Breast epithelium (tissue), 4 donors: ENCODE data around the gene TENM4. TPM values are rescaled to one million over a fixed set of nuclear protein-coding genes. Genes with fewer than 3 reads are reported as not detected.

Experiments
- DNase-seq, 2 donors: peaks; one replicate each; pipeline ENCODE4 v3.0.0-alpha.2; 2019; ENCODE audit warnings: low spot score in 2 of 2
- H3K27ac ChIP-seq, 2 donors: fragments of 200-600 bp; sonication (generic) in 1 of 2; one replicate each; pipeline ENCODE4 v1.5.1; 2016 to 2019; ENCODE audit warnings: mild to moderate bottlenecking in 1 of 2
- H3K27me3 ChIP-seq, 2 donors: fragments of 200-600 bp; sonication (generic) in 1 of 2; one replicate each; pipeline versions ENCODE4 v1.5.1 to v1.6.0; 2017 to 2019; ENCODE audit warnings: control low read depth in 1 of 2, mild to moderate bottlenecking in 1 of 2
- H3K36me3 ChIP-seq: fragments of 200-600 bp; one replicate; pipeline ENCODE4 v1.5.1; 2019
- H3K4me1 ChIP-seq, 2 donors: fragments of 200-600 bp; sonication (generic); one replicate each; pipeline ENCODE4 v1.5.1; 2016 to 2019; ENCODE audit warnings: control low read depth in 1 of 2
- H3K4me3 ChIP-seq, 3 donors: fragments of 200-600 bp; sonication (generic); 1 replicate in 2 of 3; 2 replicates in 1 of 3; pipeline ENCODE4 v1.5.1; 2016 to 2019; ENCODE audit warnings: mild to moderate bottlenecking in 3 of 3, moderate library complexity in 2 of 3
- H3K9me3 ChIP-seq, 2 donors: fragments of 200-600 bp; sonication (generic) in 1 of 2; one replicate each; pipeline ENCODE4 v1.5.1; 2016 to 2019; ENCODE audit warnings: control low read depth in 1 of 2
- POLR2A ChIP-seq: fragments of 450-650 bp; IDR thresholded peaks from one replicate; pipeline ENCODE4 v1.6.1; 2016; ENCODE audit warnings: antibody characterized with exemption, mild to moderate bottlenecking, moderate library complexity
- POLR2AphosphoS5 ChIP-seq, 3 donors: sonication (generic); formaldehyde crosslinking; IDR thresholded peaks; one replicate each; pipeline ENCODE4 v1.6.1; 2017; ENCODE audit warnings: antibody characterized with exemption in 3 of 3
- intact Hi-C: fragments of 100-400 bp; cut with DNase I; formaldehyde crosslinking; loops from one replicate; pipeline ENCODE4 v1.15.1; 2023; ENCODE audit warnings: low total_unique reads
- total RNA-seq, 3 donors: library from RNA; depleted of rRNA; stranded (reverse); fragments of >200 nt; gene quantifications; one replicate each; pipeline ENCODE4 v1.1.0, GENCODE V29; 2016
- TF ChIP-seq, protein P1 (sequence below), 3 donors: fragments of 450-650 bp; IDR thresholded peaks; one replicate each; pipeline ENCODE4 v1.5.1; 2016 to 2017; ENCODE audit warnings: antibody characterized with exemption in 3 of 3, mild to moderate bottlenecking in 3 of 3, moderate library complexity in 3 of 3

Gene TENM4
- total RNA-seq, 3 donors from 2014 or later = 0.29 to 7.9 (median 4.8) TPM

DNA sequence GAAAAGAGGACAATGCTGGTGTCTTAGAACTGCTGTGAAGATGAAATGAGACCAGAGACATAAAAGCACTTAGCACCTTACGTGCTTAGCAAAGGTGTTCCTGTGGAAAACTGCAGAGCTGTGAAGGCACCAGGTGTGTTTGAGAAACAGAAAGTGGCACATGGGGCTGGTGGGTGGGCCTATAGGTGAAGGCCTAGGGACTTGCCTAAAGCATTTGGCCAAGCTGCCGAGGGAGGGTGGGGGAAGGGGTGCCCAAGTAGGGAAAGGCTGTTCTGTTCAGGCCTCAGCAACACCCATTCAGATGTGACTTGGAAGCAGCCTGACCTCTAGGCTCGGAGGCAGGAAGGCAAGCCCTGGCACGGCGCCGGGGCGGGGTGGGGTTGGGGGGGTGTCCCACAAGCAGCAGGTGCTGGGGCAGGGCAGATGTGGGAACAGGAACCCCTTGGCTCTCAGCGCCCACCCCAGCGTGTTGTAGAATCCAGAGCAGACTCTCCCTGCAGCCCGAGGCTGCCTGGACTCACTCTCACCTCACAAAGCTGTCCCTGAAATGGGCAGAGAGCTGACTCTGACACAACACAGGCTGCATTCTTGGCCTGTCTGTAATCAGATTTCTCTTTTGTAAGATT lies 499.5 kb downstream of the TENM4 start:
- Histone ChIP-seq H3K36me3 (no peaks in the 10 kb centered on the region), H3K9me3 (no peaks in the 10 kb centered on the region), H3K27ac (no peak overlapping the region), H3K4me3 (no peak overlapping the region), H3K27me3 (no peaks in the 10 kb centered on the region), H3K4me1 (no peaks in the 10 kb centered on the region)
- intact Hi-C loops = no loop called here
- DNase-seq = no peak
- TF ChIP-seq POLR2AphosphoS5 (IDR thresholded peaks at IDR 0.05) = no peak
- TF ChIP-seq, protein P1, sequence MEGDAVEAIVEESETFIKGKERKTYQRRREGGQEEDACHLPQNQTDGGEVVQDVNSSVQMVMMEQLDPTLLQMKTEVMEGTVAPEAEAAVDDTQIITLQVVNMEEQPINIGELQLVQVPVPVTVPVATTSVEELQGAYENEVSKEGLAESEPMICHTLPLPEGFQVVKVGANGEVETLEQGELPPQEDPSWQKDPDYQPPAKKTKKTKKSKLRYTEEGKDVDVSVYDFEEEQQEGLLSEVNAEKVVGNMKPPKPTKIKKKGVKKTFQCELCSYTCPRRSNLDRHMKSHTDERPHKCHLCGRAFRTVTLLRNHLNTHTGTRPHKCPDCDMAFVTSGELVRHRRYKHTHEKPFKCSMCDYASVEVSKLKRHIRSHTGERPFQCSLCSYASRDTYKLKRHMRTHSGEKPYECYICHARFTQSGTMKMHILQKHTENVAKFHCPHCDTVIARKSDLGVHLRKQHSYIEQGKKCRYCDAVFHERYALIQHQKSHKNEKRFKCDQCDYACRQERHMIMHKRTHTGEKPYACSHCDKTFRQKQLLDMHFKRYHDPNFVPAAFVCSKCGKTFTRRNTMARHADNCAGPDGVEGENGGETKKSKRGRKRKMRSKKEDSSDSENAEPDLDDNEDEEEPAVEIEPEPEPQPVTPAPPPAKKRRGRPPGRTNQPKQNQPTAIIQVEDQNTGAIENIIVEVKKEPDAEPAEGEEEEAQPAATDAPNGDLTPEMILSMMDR (IDR thresholded peaks at IDR 0.05) = no peak
- TF ChIP-seq POLR2A = no peak

- Histone ChIP-seq H3K36me3 (no peaks in the 10 kb centered on the region), H3K9me3 (no peaks in the 10 kb centered on the region), H3K4me3 (no peak overlapping the region), H3K27ac (no peak overlapping the region), H3K4me1 (no peaks in the 10 kb centered on the region), H3K27me3 (no peaks in the 10 kb centered on the region)
- DNase-seq = no peak
- no peak for TF ChIP-seq POLR2A
- TF ChIP-seq, protein P1 (IDR thresholded peaks at IDR 0.05) = no peak
- no peak for TF ChIP-seq POLR2AphosphoS5 (IDR thresholded peaks at IDR 0.05)
- intact Hi-C loops = no loop called here
Measured at GRCh38 chr11:78940500-78941225, 500.2 kb downstream of the TENM4 start.

DNA sequence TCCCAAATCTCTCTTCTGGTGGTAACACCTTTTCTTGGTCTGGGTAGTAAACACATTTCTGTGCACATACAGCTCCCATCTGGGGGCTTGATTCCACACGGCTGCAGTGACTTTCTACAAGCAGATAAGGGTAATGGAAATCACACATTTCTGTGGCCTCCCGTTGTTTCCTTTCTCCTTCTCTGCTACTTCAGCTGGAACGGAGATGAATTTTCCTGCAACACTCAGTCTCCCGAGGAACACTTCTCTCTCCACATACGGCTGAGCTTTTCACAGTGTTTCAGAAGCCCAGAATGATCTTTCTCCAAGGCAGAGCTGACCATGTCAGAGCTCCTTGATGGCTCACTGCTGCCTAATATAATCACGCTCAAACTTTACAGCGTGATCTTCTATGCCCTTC lies 501.9 kb downstream of the TENM4 start:
- DNase-seq = no peak
- TF ChIP-seq, protein P1 (IDR thresholded peaks at IDR 0.05) = no peak
- no peak for TF ChIP-seq POLR2AphosphoS5 (IDR thresholded peaks at IDR 0.05)
- TF ChIP-seq POLR2A = no peak
- intact Hi-C loops = no loop called here
- Histone ChIP-seq H3K36me3 (no peaks in the 10 kb centered on the region), H3K27me3 (no peaks in the 10 kb centered on the region), H3K4me1 (no peaks in the 10 kb centered on the region), H3K4me3 (no peak overlapping the region), H3K27ac (no peak overlapping the region), H3K9me3 (no peaks in the 10 kb centered on the region)

DNA sequence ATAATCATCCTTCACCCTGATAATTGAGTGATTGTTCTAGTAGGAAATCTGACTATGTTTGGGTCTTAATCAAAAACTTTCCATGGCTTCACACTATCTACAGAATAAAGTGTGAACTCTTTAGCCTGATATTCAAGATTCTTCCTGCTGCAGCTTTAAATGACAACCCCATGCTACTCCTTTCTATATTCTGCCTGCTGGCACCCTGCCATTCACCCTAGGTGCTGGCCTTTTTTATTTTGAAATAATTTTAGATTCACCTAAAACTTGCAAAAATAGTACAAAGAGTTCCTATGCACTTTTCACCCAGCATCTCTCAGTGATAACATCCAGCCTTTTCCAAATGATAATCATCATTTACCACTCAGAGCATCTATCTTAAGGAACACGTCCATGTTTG lies 502.8 kb downstream of the TENM4 start:
- Histone ChIP-seq H3K27ac (no peak overlapping the region), H3K4me1 (no peaks in the 10 kb centered on the region), H3K9me3 (no peaks in the 10 kb centered on the region), H3K4me3 (no peak overlapping the region), H3K27me3 (no peaks in the 10 kb centered on the region), H3K36me3 (no peaks in the 10 kb centered on the region)
- TF ChIP-seq POLR2AphosphoS5 (IDR thresholded peaks at IDR 0.05) (no peak), POLR2A (no peak)
- TF ChIP-seq, protein P1 (IDR thresholded peaks at IDR 0.05) = no peak
- no peak for DNase-seq
- intact Hi-C loops = no loop called here

DNA sequence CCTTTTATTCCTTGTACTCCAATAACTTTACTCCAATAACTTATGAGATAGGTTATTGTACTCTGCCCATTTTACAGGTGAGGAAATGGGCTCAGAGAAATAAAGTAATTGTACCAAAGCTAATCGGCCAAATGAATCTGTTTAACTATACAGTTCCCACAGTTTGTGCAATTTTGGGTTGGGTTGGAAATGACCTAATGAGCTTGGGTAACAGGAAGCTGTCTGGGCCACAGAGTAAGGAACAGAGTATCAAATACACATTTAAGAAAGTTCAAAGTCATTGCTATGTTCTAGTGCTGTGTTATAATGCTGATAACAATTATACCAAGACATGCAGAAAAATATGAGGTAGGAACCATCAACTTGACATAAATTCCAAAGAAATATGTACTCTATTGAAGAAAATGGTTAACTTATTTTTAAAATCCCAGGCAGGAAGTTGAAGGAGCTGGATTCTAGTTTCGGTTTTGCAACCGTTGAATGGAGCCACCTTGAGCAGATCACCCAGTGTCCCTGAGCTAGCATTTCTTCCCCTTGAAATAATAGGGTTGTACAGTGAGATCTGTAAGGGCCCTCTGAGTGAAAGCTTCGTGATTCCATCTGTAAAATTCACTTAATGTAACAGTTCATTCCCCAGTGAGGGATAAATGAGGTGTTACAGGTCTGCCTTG lies 505.3 kb downstream of the TENM4 start:
- TF ChIP-seq POLR2A (no peak), POLR2AphosphoS5 (IDR thresholded peaks at IDR 0.05) (no peak)
- TF ChIP-seq, protein P1 (IDR thresholded peaks at IDR 0.05) = no peak
- Histone ChIP-seq H3K4me3 (no peak overlapping the region), H3K4me1 (no peaks in the 10 kb centered on the region), H3K27me3 (no peaks in the 10 kb centered on the region), H3K27ac (no peak overlapping the region), H3K9me3 (no peaks in the 10 kb centered on the region), H3K36me3 (no peaks in the 10 kb centered on the region)
- intact Hi-C loops = no loop called here
- DNase-seq = no peak
